Nephron (organoid): Measurements from ENCODE around the gene RIMBP2.

Experiments used
- H3K27ac Mint-ChIP-seq, 3 experiments: 2 replicates each; pipeline ENCODE4 v1.8.0; 2020; ENCODE audit warnings: mixed read lengths in 3 of 3, mild to moderate bottlenecking in 2 of 3, moderate library complexity in 1 of 3
- H3K27me3 Mint-ChIP-seq: 2 replicates; pipeline ENCODE4 v1.8.0; 2021; ENCODE audit warnings: low read depth, mild to moderate bottlenecking, moderate library complexity, mixed read lengths
- H3K36me3 Mint-ChIP-seq: 2 replicates; pipeline ENCODE4 v1.8.0; 2020; ENCODE audit warnings: low read depth, mixed read lengths
- H3K4me1 Mint-ChIP-seq: 2 replicates; pipeline ENCODE4 v1.8.0; 2020; ENCODE audit warnings: mixed read lengths
- H3K4me3 Mint-ChIP-seq, 3 experiments: 2 replicates each; pipeline ENCODE4 v1.8.0; 2020; ENCODE audit warnings: mild to moderate bottlenecking in 3 of 3, mixed read lengths in 3 of 3, moderate library complexity in 2 of 3
- H3K9me3 Mint-ChIP-seq: 2 replicates; pipeline ENCODE4 v1.8.0; 2020; ENCODE audit warnings: mixed read lengths
- TF ChIP-seq, protein P1 (sequence below), 3 experiments: fragments of 200-600 bp; sonication (generic); IDR thresholded peaks; one replicate each; pipeline ENCODE4 v1.5.0; 2021; ENCODE audit warnings: antibody characterized with exemption in 3 of 3; ENCODE audit not compliant: unreplicated experiment in 3 of 3

Gene RIMBP2

DNA sequence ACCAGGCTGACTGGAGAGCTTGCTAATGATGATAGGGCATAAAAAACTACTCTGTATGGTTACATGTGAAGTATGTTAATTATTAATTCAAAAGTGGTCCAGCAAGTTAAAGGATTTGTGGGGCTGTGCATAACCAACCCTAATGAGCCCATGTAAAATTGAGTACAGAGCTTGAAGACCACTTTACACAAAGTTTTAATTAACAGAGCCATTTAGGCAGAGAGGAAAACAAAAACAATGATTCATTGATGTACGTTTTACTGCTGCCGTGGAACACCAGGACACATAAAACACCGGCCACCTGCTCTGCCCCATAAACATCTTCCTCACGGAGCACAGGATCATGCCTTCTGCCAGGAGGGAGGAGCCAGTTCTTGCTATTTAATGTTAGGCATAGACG is 83.5 kb downstream of the RIMBP2 start:
- H3K4me3 Mint-ChIP-seq: peak overlapping the region; percentile 33 to 53 (median 50)
- H3K27ac Mint-ChIP-seq: peak overlapping the region; percentile 44 to 81 (median 62)
- H3K27me3 Mint-ChIP-seq: peaks cover 59% of the 10 kb centered on the region
- no peaks in the 10 kb centered on the region for H3K9me3 Mint-ChIP-seq
- TF ChIP-seq, protein P1, sequence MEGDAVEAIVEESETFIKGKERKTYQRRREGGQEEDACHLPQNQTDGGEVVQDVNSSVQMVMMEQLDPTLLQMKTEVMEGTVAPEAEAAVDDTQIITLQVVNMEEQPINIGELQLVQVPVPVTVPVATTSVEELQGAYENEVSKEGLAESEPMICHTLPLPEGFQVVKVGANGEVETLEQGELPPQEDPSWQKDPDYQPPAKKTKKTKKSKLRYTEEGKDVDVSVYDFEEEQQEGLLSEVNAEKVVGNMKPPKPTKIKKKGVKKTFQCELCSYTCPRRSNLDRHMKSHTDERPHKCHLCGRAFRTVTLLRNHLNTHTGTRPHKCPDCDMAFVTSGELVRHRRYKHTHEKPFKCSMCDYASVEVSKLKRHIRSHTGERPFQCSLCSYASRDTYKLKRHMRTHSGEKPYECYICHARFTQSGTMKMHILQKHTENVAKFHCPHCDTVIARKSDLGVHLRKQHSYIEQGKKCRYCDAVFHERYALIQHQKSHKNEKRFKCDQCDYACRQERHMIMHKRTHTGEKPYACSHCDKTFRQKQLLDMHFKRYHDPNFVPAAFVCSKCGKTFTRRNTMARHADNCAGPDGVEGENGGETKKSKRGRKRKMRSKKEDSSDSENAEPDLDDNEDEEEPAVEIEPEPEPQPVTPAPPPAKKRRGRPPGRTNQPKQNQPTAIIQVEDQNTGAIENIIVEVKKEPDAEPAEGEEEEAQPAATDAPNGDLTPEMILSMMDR (IDR thresholded peaks at IDR 0.05; ENCODE audit: unreplicated experiment in 3 of 3): no peak
- peaks cover 23% of the 10 kb centered on the region for H3K4me1 Mint-ChIP-seq
- no peaks in the 10 kb centered on the region for H3K36me3 Mint-ChIP-seq

DNA sequence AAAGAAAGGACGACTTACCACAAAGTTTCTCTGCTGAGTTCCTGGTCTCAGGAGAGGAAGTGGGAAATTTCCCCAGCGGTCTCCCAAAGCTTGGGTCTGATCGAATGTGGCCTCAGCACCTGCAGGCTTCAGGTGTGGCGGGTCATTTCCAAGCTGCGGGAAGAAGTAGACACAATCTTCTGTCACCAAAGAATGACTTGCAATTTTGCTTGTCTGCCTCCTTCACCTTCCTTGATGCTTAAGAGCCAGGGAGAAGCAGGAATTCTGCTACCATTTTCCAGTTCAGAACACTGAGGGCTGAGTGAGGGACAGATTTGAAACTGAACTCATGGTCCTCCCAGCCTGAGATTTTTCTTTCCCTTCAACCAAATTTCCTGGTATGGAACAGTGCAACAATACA is 87.8 kb downstream of the RIMBP2 start:
- Mint-ChIP-seq H3K36me3 (no peaks in the 10 kb centered on the region), H3K4me3 (no peak overlapping the region), H3K9me3 (peaks cover 2% of the 10 kb centered on the region), H3K4me1 (peaks cover 12% of the 10 kb centered on the region), H3K27me3 (peaks cover 21% of the 10 kb centered on the region), H3K27ac (no peak overlapping the region)
- TF ChIP-seq, protein P1 (IDR thresholded peaks at IDR 0.05; ENCODE audit: unreplicated experiment in 3 of 3): no peak

DNA sequence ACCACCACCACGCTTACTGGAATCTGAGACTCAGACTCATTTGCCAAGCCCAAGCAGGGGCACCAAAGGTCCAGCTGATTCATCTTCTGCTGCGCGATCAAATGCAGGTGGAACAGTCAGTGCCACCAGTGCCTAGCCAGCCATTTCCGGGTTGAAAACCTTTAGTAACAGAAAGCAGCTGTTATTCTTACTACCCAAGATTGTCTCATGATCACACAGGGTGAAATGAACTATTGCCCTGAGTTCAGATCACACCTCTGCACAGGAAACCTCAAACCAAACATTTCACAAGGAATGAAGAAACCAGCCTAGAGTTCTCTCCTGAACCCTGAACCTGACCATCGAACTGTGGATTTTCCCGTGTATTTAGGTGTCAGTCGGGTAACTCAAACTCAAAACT is 88.9 kb downstream of the RIMBP2 start:
- Mint-ChIP-seq H3K9me3 (peaks cover 5% of the 10 kb centered on the region), H3K36me3 (no peaks in the 10 kb centered on the region), H3K4me3 (no peak overlapping the region), H3K27ac (no peak overlapping the region), H3K27me3 (peaks cover 9% of the 10 kb centered on the region), H3K4me1 (peaks cover 4% of the 10 kb centered on the region)
- TF ChIP-seq, protein P1 (IDR thresholded peaks at IDR 0.05; ENCODE audit: unreplicated experiment in 3 of 3): no peak

DNA sequence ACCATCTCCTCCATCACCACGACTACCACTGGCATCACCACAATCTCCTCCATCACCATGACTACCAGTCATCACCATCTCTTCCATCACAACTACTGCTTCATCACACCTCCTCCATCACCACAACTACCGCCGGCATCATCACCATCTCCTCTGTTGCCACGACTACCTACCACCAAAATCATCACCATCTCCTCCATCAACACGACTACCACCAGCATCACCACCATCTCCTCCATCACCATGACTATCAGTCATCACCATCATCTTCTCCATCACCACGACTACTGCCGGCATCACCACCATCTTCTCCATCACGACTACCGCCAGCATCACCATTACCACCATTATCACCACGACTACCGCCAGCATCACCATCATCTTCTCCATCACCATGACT is 89.5 kb downstream of the RIMBP2 start:
- TF ChIP-seq, protein P1 (IDR thresholded peaks at IDR 0.05; ENCODE audit: unreplicated experiment in 3 of 3): no peak
- Mint-ChIP-seq H3K4me3 (no peak overlapping the region), H3K4me1 (no peaks in the 10 kb centered on the region), H3K27ac (no peak overlapping the region), H3K27me3 (peaks cover 6% of the 10 kb centered on the region), H3K36me3 (no peaks in the 10 kb centered on the region), H3K9me3 (peaks cover 10% of the 10 kb centered on the region)

DNA sequence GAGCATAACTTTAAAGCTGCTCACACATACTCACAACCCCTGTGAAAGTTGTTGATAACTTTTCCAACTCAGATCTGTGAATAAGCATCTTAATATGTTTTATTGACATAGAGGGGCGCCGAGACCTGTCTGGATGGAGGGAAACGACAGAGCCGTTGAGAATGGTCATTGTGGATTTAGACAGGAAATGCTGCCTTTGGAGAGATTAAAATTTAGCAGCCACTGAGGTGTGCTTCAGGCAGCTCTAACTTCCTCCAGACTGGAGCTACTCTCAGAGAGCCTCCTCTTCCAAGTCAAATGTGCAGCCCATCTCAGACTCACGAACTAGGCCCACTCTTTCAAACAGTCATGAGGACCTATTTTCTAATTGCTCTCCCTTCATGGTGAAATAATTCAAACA is 90.9 kb downstream of the RIMBP2 start:
- H3K27ac Mint-ChIP-seq: no peak overlapping the region
- no peak overlapping the region for H3K4me3 Mint-ChIP-seq
- peaks cover 14% of the 10 kb centered on the region for H3K9me3 Mint-ChIP-seq
- H3K4me1 Mint-ChIP-seq: no peaks in the 10 kb centered on the region
- TF ChIP-seq, protein P1 (IDR thresholded peaks at IDR 0.05; ENCODE audit: unreplicated experiment in 3 of 3): no peak
- peaks cover 6% of the 10 kb centered on the region for H3K27me3 Mint-ChIP-seq
- H3K36me3 Mint-ChIP-seq: no peaks in the 10 kb centered on the region

DNA sequence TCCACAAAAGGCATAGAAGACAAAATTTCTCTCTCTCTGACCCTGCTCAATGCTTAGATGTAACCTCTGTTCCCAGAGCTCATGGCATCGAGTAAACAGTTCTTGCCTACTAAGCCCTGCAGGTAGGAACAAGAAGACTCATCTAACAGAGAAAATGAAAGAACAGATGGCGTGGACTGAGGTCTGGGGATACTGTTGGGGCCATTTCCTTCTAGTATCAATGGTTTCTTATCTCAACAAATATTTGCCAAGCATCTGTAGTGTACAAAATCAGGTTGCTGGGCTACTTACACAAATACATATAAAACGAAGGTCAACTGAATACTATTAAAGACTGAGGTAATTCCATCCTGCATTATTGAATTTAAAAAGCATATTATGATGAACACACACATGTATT is 93.3 kb downstream of the RIMBP2 start:
- Mint-ChIP-seq H3K27me3 (no peaks in the 10 kb centered on the region), H3K27ac (no peak overlapping the region), H3K9me3 (peaks cover 14% of the 10 kb centered on the region), H3K36me3 (no peaks in the 10 kb centered on the region), H3K4me1 (no peaks in the 10 kb centered on the region), H3K4me3 (no peak overlapping the region)
- TF ChIP-seq, protein P1 (IDR thresholded peaks at IDR 0.05; ENCODE audit: unreplicated experiment in 3 of 3): no peak
